Measurements from ENCODE around the gene DOK7.

The DOK7 gene

GRCh38 chr4:3427706-3428446 is 35.2 kb upstream of the DOK7 start:
- no peak for DNase-seq (ENCODE audit: low spot score)

- DNase-seq (ENCODE audit: low spot score) = no peak
Observed at GRCh38 chr4:3429651-3430050, 33.5 kb upstream of the DOK7 start.

GRCh38 chr4:3430524-3430923 is 32.6 kb upstream of the DOK7 start:
- DNase-seq (ENCODE audit: low spot score) = no peak

- DNase-seq (ENCODE audit: low spot score) = no peak
Observed at GRCh38 chr4:3431446-3431993, 31.6 kb upstream of the DOK7 start.

- DNase-seq (ENCODE audit: low spot score) = no peak
Observed at GRCh38 chr4:3432381-3432790, 30.7 kb upstream of the DOK7 start.

- no peak for DNase-seq (ENCODE audit: low spot score)
Observed at GRCh38 chr4:3433138-3433869, 29.8 kb upstream of the DOK7 start.

- no peak for DNase-seq (ENCODE audit: low spot score)
Observed at GRCh38 chr4:3434881-3435685, 28.0 kb upstream of the DOK7 start.

- DNase-seq (ENCODE audit: low spot score) = no peak
Observed at GRCh38 chr4:3435686-3435956, 27.5 kb upstream of the DOK7 start.

- DNase-seq (ENCODE audit: low spot score) = no peak
Observed at GRCh38 chr4:3436048-3436797, 26.9 kb upstream of the DOK7 start.

- no peak for DNase-seq (ENCODE audit: low spot score)
Observed at GRCh38 chr4:3436798-3437581, 26.1 kb upstream of the DOK7 start.

- no peak for DNase-seq (ENCODE audit: low spot score)
Observed at GRCh38 chr4:3437582-3437936, 25.5 kb upstream of the DOK7 start.

GRCh38 chr4:3437998-3438846 is 24.9 kb upstream of the DOK7 start:
- DNase-seq (ENCODE audit: low spot score) = no peak

GRCh38 chr4:3438847-3439180 is 24.3 kb upstream of the DOK7 start:
- DNase-seq (ENCODE audit: low spot score) = no peak

GRCh38 chr4:3439391-3439790 is 23.7 kb upstream of the DOK7 start:
- DNase-seq (ENCODE audit: low spot score) = no peak

GRCh38 chr4:3440011-3440410 is 23.1 kb upstream of the DOK7 start:
- DNase-seq (ENCODE audit: low spot score) = no peak

GRCh38 chr4:3440979-3441500 is 22.1 kb upstream of the DOK7 start:
- no peak for DNase-seq (ENCODE audit: low spot score)

GRCh38 chr4:3441501-3442459 is 21.3 kb upstream of the DOK7 start, which contains the start of gene HGFAC:
TSS of gene HGFAC (plus strand) at chr4:3441968. CDS start at chr4:3442002, 34 bp downstream.
- DNase-seq (ENCODE audit: low spot score) = no peak

- DNase-seq (ENCODE audit: low spot score) = no peak
Observed at GRCh38 chr4:3442460-3442958, 20.6 kb upstream of the DOK7 start.

Data from D341Med (cell line).